Measurements from ENCODE around the gene SH3TC2.

SH3TC2 gene

GRCh38 chr5:149024943-149025342 lies 37.9 kb downstream of the SH3TC2 start:
- no peak for DNase-seq

- DNase-seq = no peak
Measured at GRCh38 chr5:149024477-149024876, 38.4 kb downstream of the SH3TC2 start.

- no peak for DNase-seq
Measured at GRCh38 chr5:149022200-149022599, 40.7 kb downstream of the SH3TC2 start.

- no peak for DNase-seq
Measured at GRCh38 chr5:149019679-149020078, 43.2 kb downstream of the SH3TC2 start.

GRCh38 chr5:149018909-149019443 lies 43.9 kb downstream of the SH3TC2 start:
- no peak for DNase-seq

GRCh38 chr5:149017636-149018035 lies 45.2 kb downstream of the SH3TC2 start:
- no peak for DNase-seq

- no peak for DNase-seq
Measured at GRCh38 chr5:149015561-149015960, 47.3 kb downstream of the SH3TC2 start.

- DNase-seq = no peak
Measured at GRCh38 chr5:149015126-149015525, 47.7 kb downstream of the SH3TC2 start.

GRCh38 chr5:149014571-149015031 lies 48.3 kb downstream of the SH3TC2 start:
- no peak for DNase-seq

- no peak for DNase-seq
Measured at GRCh38 chr5:149013796-149014195, 49.1 kb downstream of the SH3TC2 start.

- DNase-seq = no peak
Measured at GRCh38 chr5:149012350-149012749, 50.5 kb downstream of the SH3TC2 start.

- DNase-seq = no peak
Measured at GRCh38 chr5:149011728-149012127, 51.1 kb downstream of the SH3TC2 start.

GRCh38 chr5:149011084-149011483 lies 51.8 kb downstream of the SH3TC2 start:
- no peak for DNase-seq

- no peak for DNase-seq
Measured at GRCh38 chr5:149007174-149007573, 55.7 kb downstream of the SH3TC2 start.

- no peak for DNase-seq
Measured at GRCh38 chr5:149006426-149006825, 56.4 kb downstream of the SH3TC2 start.

GRCh38 chr5:149005077-149005892 lies 57.6 kb downstream of the SH3TC2 start:
- no peak for DNase-seq

GRCh38 chr5:149004559-149004958 lies 58.3 kb downstream of the SH3TC2 start:
- no peak for DNase-seq

- no peak for DNase-seq
Measured at GRCh38 chr5:149002761-149003689, 59.8 kb downstream of the SH3TC2 start.

- no peak for DNase-seq
Measured at GRCh38 chr5:149002053-149002452, 60.8 kb downstream of the SH3TC2 start.

GRCh38 chr5:149001162-149001561 lies 61.7 kb downstream of the SH3TC2 start:
- no peak for DNase-seq

- DNase-seq = no peak
Measured at GRCh38 chr5:148999741-149000140, 63.1 kb downstream of the SH3TC2 start.

- no peak for DNase-seq
Measured at GRCh38 chr5:148998174-148998797, 64.6 kb downstream of the SH3TC2 start.

GRCh38 chr5:148996270-148996669 lies 66.6 kb downstream of the SH3TC2 start:
- DNase-seq = no peak
